Karpas-422 (cell line): ENCODE results near the gene SETD1B. TPM values are rescaled to one million over a fixed set of nuclear protein-coding genes. Genes with fewer than 3 reads are reported as not detected.
"Not testable (repeated sequence)": the region's sequence is repeated elsewhere in the genome, so short reads cannot be mapped to it uniquely, and the experiment has no call there.

Experiments used
- DNase-seq: peaks from one replicate; pipeline ENCODE4 v3.0.0-alpha.2; 2015
- H2AFZ ChIP-seq: fragments of 200-600 bp; sonication (generic); 2 replicates; pipeline ENCODE4 v1.6.1; 2014; ENCODE audit warnings: antibody characterized with exemption, low read length, mixed read lengths
- H3K27ac ChIP-seq: fragments of 200-600 bp; sonication (generic); 2 replicates; pipeline ENCODE4 v1.5.1; 2014; ENCODE audit warnings: mild to moderate bottlenecking, low read length, moderate library complexity
- H3K27me3 ChIP-seq: fragments of 200-600 bp; sonication (generic); 2 replicates; pipeline ENCODE4 v1.6.1; 2014; ENCODE audit warnings: low read length, mixed read lengths
- H3K36me3 ChIP-seq: fragments of 200-600 bp; sonication (generic); 2 replicates; pipeline ENCODE4 v1.6.1; 2014; ENCODE audit warnings: low read length, mixed read lengths; ENCODE audit not compliant: insufficient read depth
- H3K4me1 ChIP-seq: fragments of 200-600 bp; sonication (generic); 2 replicates; pipeline ENCODE4 v1.6.1; 2014; ENCODE audit warnings: mild to moderate bottlenecking, low read length, mixed read lengths
- H3K4me2 ChIP-seq: fragments of 200-600 bp; sonication (generic); 2 replicates; pipeline ENCODE4 v1.6.1; 2014; ENCODE audit warnings: low read length, low read depth, mild to moderate bottlenecking; ENCODE audit not compliant: poor library complexity, severe bottlenecking
- H3K4me3 ChIP-seq: fragments of 200-600 bp; sonication (generic); 2 replicates; pipeline ENCODE4 v1.5.1; 2014; ENCODE audit warnings: mild to moderate bottlenecking, antibody characterized with exemption, low read length, mixed read lengths
- H3K79me2 ChIP-seq: fragments of 200-600 bp; sonication (generic); 2 replicates; pipeline ENCODE4 v1.6.1; 2014; ENCODE audit warnings: mild to moderate bottlenecking, low read length, mixed read lengths
- H3K9ac ChIP-seq: fragments of 200-600 bp; sonication (generic); 2 replicates; pipeline ENCODE4 v1.6.0; 2014; ENCODE audit warnings: low read length
- H3K9me2 ChIP-seq: fragments of 200-600 bp; sonication (generic), shearing (Covaris generic); replicated peaks from 2 replicates; pipeline ENCODE4 v1.6.0; 2014; ENCODE audit warnings: mild to moderate bottlenecking, low read length, moderate library complexity; ENCODE audit not compliant: insufficient read depth
- H3K9me3 ChIP-seq: fragments of 300-700, 200-600 bp; sonication (generic); 2 replicates; pipeline ENCODE4 v1.6.1; 2014; ENCODE audit warnings: low read length, mixed read lengths
- H4K20me1 ChIP-seq: fragments of 200-600 bp; sonication (generic); 2 replicates; pipeline ENCODE4 v1.6.1; 2014; ENCODE audit warnings: mild to moderate bottlenecking, antibody characterized with exemption, low read length, low read depth; ENCODE audit not compliant: insufficient read depth
- total RNA-seq: library from RNA; depleted of rRNA; stranded (reverse); fragments of >200 nt; shearing (Covaris generic); gene quantifications from 2 replicates; pipeline ENCODE4 v1.2.3, GENCODE V29; 2014; ENCODE audit warnings: low replicate concordance

The SETD1B gene
- total RNA-seq, 1 experiment from 2014 or later = 2.1 TPM

DNA sequence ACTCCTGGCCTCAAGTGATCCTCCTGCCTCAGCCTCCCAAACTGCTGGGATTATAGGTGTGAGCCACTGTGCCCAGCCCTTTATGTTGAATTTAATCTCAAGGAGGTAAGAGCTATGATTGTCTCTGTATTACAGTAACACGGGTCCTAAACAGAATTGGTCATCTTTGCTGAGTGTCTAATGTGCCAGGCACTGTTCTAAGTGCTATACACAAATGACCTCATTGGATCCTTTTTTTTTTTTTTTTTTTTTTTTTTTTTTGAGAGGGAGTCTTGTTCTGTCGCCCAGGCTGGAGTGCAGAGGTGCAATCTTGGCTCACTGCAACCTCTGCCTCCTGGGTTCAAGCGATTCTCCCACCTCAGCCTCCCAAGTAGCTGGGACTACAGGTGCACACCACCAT is 48.6 kb downstream of the SETD1B start:
- H3K36me3 ChIP-seq, H3K79me2 ChIP-seq, H3K27me3 ChIP-seq, H3K4me2 ChIP-seq, H3K9ac ChIP-seq, H3K27ac ChIP-seq, H3K4me1 ChIP-seq, H3K4me3 ChIP-seq, H3K9me2 ChIP-seq, DNase-seq, H4K20me1 ChIP-seq, H2AFZ ChIP-seq, H3K9me3 ChIP-seq: not testable (repeated sequence)

- H3K9me3 ChIP-seq = no peaks in the 10 kb centered on the region
- H3K4me2 ChIP-seq = no peak overlapping the region
- no peak overlapping the region for H3K9ac ChIP-seq
- H3K4me3 ChIP-seq = no peak overlapping the region
- H3K79me2 ChIP-seq = no peaks in the 10 kb centered on the region
- DNase-seq = no peak
- no peak overlapping the region for H2AFZ ChIP-seq
- no peaks in the 10 kb centered on the region for H3K9me2 ChIP-seq
- no peaks in the 10 kb centered on the region for H4K20me1 ChIP-seq
- peaks cover 12% of the 10 kb centered on the region for H3K4me1 ChIP-seq
- H3K27me3 ChIP-seq = no peaks in the 10 kb centered on the region
- no peak overlapping the region for H3K27ac ChIP-seq
- no peaks in the 10 kb centered on the region for H3K36me3 ChIP-seq
These were observed 53.8 kb downstream of the SETD1B start for GRCh38 chr12:121857322-121858246.

GRCh38 chr12:121858318-121858661 is 54.5 kb downstream of the SETD1B start:
- no peaks in the 10 kb centered on the region for H4K20me1 ChIP-seq
- H3K4me2 ChIP-seq = no peak overlapping the region
- H3K27ac ChIP-seq = no peak overlapping the region
- H3K79me2 ChIP-seq = no peaks in the 10 kb centered on the region
- H3K27me3 ChIP-seq = no peaks in the 10 kb centered on the region
- no peak overlapping the region for H2AFZ ChIP-seq
- no peaks in the 10 kb centered on the region for H3K9me2 ChIP-seq
- H3K4me3 ChIP-seq = no peak overlapping the region
- H3K36me3 ChIP-seq = no peaks in the 10 kb centered on the region
- H3K9ac ChIP-seq = no peak overlapping the region
- DNase-seq = no peak
- peaks cover 12% of the 10 kb centered on the region for H3K4me1 ChIP-seq
- no peaks in the 10 kb centered on the region for H3K9me3 ChIP-seq

GRCh38 chr12:121858662-121859572 is 55.1 kb downstream of the SETD1B start, which contains the start of gene HPD:
Gene HPD (minus strand): TSS chr12:121858859. CDS start chr12:121858823, 36 bp downstream.
- Histone ChIP-seq H3K9me3 (no peaks in the 10 kb centered on the region), H3K4me3 (no peak within 1 kb of the TSS), H3K79me2 (no peaks in the 10 kb centered on the region), H3K27me3 (no peaks in the 10 kb centered on the region), H3K36me3 (no peaks in the 10 kb centered on the region), H3K9ac (no peak within 1 kb of the TSS), H3K9me2 (no peaks in the 10 kb centered on the region), H2AFZ (no peak within 1 kb of the TSS), H3K27ac (no peak within 1 kb of the TSS), H4K20me1 (no peaks in the 10 kb centered on the region), H3K4me2 (no peak within 1 kb of the TSS), H3K4me1 (peaks cover 12% of the 10 kb centered on the region)
- no peak for DNase-seq

GRCh38 chr12:121860257-121860656 is 56.4 kb downstream of the SETD1B start:
- Histone ChIP-seq H3K9me2 (no peaks in the 10 kb centered on the region), H3K36me3 (no peaks in the 10 kb centered on the region), H2AFZ (no peak overlapping the region), H3K79me2 (no peaks in the 10 kb centered on the region), H3K4me1 (peaks cover 12% of the 10 kb centered on the region), H3K27me3 (no peaks in the 10 kb centered on the region), H3K4me2 (no peak overlapping the region), H3K9me3 (no peaks in the 10 kb centered on the region), H3K27ac (no peak overlapping the region), H3K4me3 (no peak overlapping the region), H4K20me1 (no peaks in the 10 kb centered on the region), H3K9ac (no peak overlapping the region)
- no peak for DNase-seq

DNA sequence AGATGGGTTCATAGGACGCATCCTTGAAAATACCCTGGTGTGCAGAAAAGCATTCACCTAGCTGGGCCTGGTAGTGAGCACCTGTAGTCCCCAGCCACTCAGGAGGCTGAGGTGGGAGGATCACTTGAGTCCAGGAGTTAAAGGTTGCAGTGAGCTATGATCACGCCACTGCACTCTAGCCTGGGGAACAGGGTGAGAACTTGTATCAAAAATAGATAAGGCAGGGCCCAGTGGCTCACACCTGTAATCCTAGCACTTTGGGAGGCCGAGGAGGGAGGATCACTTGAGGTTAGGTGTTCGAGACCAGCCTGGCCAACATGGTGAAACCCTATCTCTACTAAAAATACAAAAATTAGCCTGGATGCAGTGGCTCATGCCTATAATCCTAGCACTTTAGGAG is 56.9 kb downstream of the SETD1B start:
- H3K9me2 ChIP-seq, H3K9ac ChIP-seq, H3K4me3 ChIP-seq, H4K20me1 ChIP-seq, H3K27ac ChIP-seq, H3K9me3 ChIP-seq, H2AFZ ChIP-seq, H3K36me3 ChIP-seq, DNase-seq, H3K79me2 ChIP-seq, H3K4me2 ChIP-seq, H3K27me3 ChIP-seq: not testable (repeated sequence)
- H3K4me1 ChIP-seq = peaks cover 12% of the 10 kb centered on the region

GRCh38 chr12:121861636-121862254 is 57.9 kb downstream of the SETD1B start:
- H3K4me3 ChIP-seq = no peak overlapping the region
- no peak overlapping the region for H3K4me2 ChIP-seq
- no peaks in the 10 kb centered on the region for H3K27me3 ChIP-seq
- no peak overlapping the region for H3K9ac ChIP-seq
- H4K20me1 ChIP-seq = no peaks in the 10 kb centered on the region
- H3K9me2 ChIP-seq = no peaks in the 10 kb centered on the region
- no peaks in the 10 kb centered on the region for H3K36me3 ChIP-seq
- H3K9me3 ChIP-seq = no peaks in the 10 kb centered on the region
- no peak overlapping the region for H2AFZ ChIP-seq
- no peak for DNase-seq
- H3K4me1 ChIP-seq = peaks cover 5% of the 10 kb centered on the region
- no peak overlapping the region for H3K27ac ChIP-seq
- no peaks in the 10 kb centered on the region for H3K79me2 ChIP-seq

DNA sequence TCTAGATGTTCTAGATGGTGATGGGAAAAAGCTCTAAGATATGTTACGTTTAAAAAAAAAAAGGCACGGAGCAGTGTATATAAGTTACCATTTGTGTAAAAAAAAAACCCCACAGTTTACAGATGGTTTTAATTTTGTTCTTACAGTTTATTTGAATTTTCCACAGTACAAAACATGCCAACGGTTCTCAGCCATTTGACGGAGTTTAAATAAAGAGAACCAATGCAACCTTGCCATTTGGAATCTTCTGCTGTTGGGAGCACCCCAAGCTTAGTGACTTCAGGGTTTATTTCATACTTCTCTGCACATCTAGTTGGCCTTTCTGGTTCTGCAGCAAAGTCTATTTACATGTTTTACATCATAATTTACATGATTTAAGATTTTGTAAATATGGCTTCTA is 62.5 kb downstream of the SETD1B start:
- Histone ChIP-seq H3K4me1 (0 out of 2 replicates have a peak, but pooled peaks cover 2% of the 10 kb centered on the region), H3K27ac (no peak overlapping the region), H3K36me3 (no peaks in the 10 kb centered on the region), H3K4me2 (no peak overlapping the region), H4K20me1 (no peaks in the 10 kb centered on the region), H3K4me3 (no peak overlapping the region), H2AFZ (no peak overlapping the region), H3K9me2 (no peaks in the 10 kb centered on the region), H3K9ac (no peak overlapping the region), H3K27me3 (no peaks in the 10 kb centered on the region), H3K9me3 (no peaks in the 10 kb centered on the region), H3K79me2 (no peaks in the 10 kb centered on the region)
- no peak for DNase-seq
